Measurements from ENCODE around the gene CA4.
"Not testable (repeated sequence)": the region's sequence is repeated elsewhere in the genome, so short reads cannot be mapped to it uniquely, and the experiment has no call there.

The CA4 gene

GRCh38 chr17:60174767-60175166 is 25.0 kb downstream of the CA4 start:
- H3K4me1 Mint-ChIP-seq = peaks cover 18% of the 10 kb centered on the region
- not testable (repeated sequence) for H3K9me3 Mint-ChIP-seq, H3K4me3 Mint-ChIP-seq, H3K27me3 Mint-ChIP-seq, H3K27ac Mint-ChIP-seq, H3K36me3 Mint-ChIP-seq

GRCh38 chr17:60176763-60177162 is 27.0 kb downstream of the CA4 start:
- H3K4me1 Mint-ChIP-seq, H3K27me3 Mint-ChIP-seq, H3K27ac Mint-ChIP-seq, H3K4me3 Mint-ChIP-seq, H3K36me3 Mint-ChIP-seq, H3K9me3 Mint-ChIP-seq: not testable (repeated sequence)

GRCh38 chr17:60178180-60178579 is 28.4 kb downstream of the CA4 start:
- not testable (repeated sequence) for H3K4me1 Mint-ChIP-seq, H3K9me3 Mint-ChIP-seq, H3K4me3 Mint-ChIP-seq, H3K36me3 Mint-ChIP-seq, H3K27me3 Mint-ChIP-seq, H3K27ac Mint-ChIP-seq

GRCh38 chr17:60180380-60180779 is 30.6 kb downstream of the CA4 start:
- not testable (repeated sequence) for H3K4me3 Mint-ChIP-seq, H3K4me1 Mint-ChIP-seq, H3K27ac Mint-ChIP-seq, H3K36me3 Mint-ChIP-seq, H3K9me3 Mint-ChIP-seq, H3K27me3 Mint-ChIP-seq

GRCh38 chr17:60186372-60186771 is 36.6 kb downstream of the CA4 start:
- not testable (repeated sequence) for H3K4me1 Mint-ChIP-seq, H3K9me3 Mint-ChIP-seq, H3K27ac Mint-ChIP-seq, H3K36me3 Mint-ChIP-seq, H3K27me3 Mint-ChIP-seq, H3K4me3 Mint-ChIP-seq

GRCh38 chr17:60186846-60187745 is 37.3 kb downstream of the CA4 start:
- not testable (repeated sequence) for H3K4me1 Mint-ChIP-seq, H3K36me3 Mint-ChIP-seq, H3K9me3 Mint-ChIP-seq, H3K27ac Mint-ChIP-seq, H3K4me3 Mint-ChIP-seq, H3K27me3 Mint-ChIP-seq

GRCh38 chr17:60188759-60189158 is 39.0 kb downstream of the CA4 start:
- H3K4me3 Mint-ChIP-seq = no peak overlapping the region
- H3K27me3 Mint-ChIP-seq = no peaks in the 10 kb centered on the region
- no peaks in the 10 kb centered on the region for H3K4me1 Mint-ChIP-seq
- no peak overlapping the region for H3K27ac Mint-ChIP-seq
- no peaks in the 10 kb centered on the region for H3K9me3 Mint-ChIP-seq
- no peaks in the 10 kb centered on the region for H3K36me3 Mint-ChIP-seq

GRCh38 chr17:60190032-60190431 is 40.3 kb downstream of the CA4 start:
- H3K36me3 Mint-ChIP-seq, H3K27me3 Mint-ChIP-seq, H3K4me3 Mint-ChIP-seq, H3K9me3 Mint-ChIP-seq, H3K27ac Mint-ChIP-seq, H3K4me1 Mint-ChIP-seq: not testable (repeated sequence)

GRCh38 chr17:60193032-60193431 is 43.3 kb downstream of the CA4 start:
- H3K36me3 Mint-ChIP-seq, H3K4me1 Mint-ChIP-seq, H3K4me3 Mint-ChIP-seq, H3K9me3 Mint-ChIP-seq, H3K27ac Mint-ChIP-seq, H3K27me3 Mint-ChIP-seq: not testable (repeated sequence)

GRCh38 chr17:60193482-60193881 is 43.7 kb downstream of the CA4 start:
- Mint-ChIP-seq H3K27me3 (no peaks in the 10 kb centered on the region), H3K9me3 (no peaks in the 10 kb centered on the region), H3K36me3 (no peaks in the 10 kb centered on the region), H3K27ac (no peak overlapping the region), H3K4me1 (no peaks in the 10 kb centered on the region), H3K4me3 (no peak overlapping the region)

GRCh38 chr17:60194141-60194540 is 44.4 kb downstream of the CA4 start:
- not testable (repeated sequence) for H3K27ac Mint-ChIP-seq

GRCh38 chr17:60198630-60199029 is 48.9 kb downstream of the CA4 start:
- H3K36me3 Mint-ChIP-seq, H3K9me3 Mint-ChIP-seq, H3K27me3 Mint-ChIP-seq, H3K4me1 Mint-ChIP-seq, H3K27ac Mint-ChIP-seq, H3K4me3 Mint-ChIP-seq: not testable (repeated sequence)

More at GRCh38 chr17:60194141-60194540, 44.4 kb downstream of the CA4 start:
- not testable (repeated sequence) for H3K9me3 Mint-ChIP-seq, H3K4me1 Mint-ChIP-seq, H3K27me3 Mint-ChIP-seq, H3K4me3 Mint-ChIP-seq, H3K36me3 Mint-ChIP-seq

- H3K9me3 Mint-ChIP-seq, H3K27me3 Mint-ChIP-seq, H3K4me3 Mint-ChIP-seq, H3K4me1 Mint-ChIP-seq, H3K27ac Mint-ChIP-seq, H3K36me3 Mint-ChIP-seq: not testable (repeated sequence)
These were observed 56.0 kb downstream of the CA4 start for GRCh38 chr17:60205782-60206181.

- H3K4me3 Mint-ChIP-seq, H3K27ac Mint-ChIP-seq, H3K36me3 Mint-ChIP-seq, H3K27me3 Mint-ChIP-seq, H3K9me3 Mint-ChIP-seq, H3K4me1 Mint-ChIP-seq: not testable (repeated sequence)
These were observed 58.5 kb downstream of the CA4 start for GRCh38 chr17:60208302-60208701.

Measured in activated naive CD4-positive, alpha-beta T cell treated with anti-CD3 and anti-CD28 coated beads, Interleukin-2, amount 50 U/mL, for 24 hours (primary cell).